Measurements from ENCODE around the gene IRX4.

GRCh38 chr5:1830571-1831228, 52.0 kb downstream of the IRX4 start:
- no peak for TF ChIP-seq CTCF (IDR thresholded peaks at IDR 0.05 in 4 of 5, conservative IDR thresholded peaks at IDR 0.05 in 1 of 5)
- TF ChIP-seq POLR2A (IDR thresholded peaks at IDR 0.05) = no peak

All from gastrocnemius medialis (tissue), 4 donors.